HepG2 (cell line): ENCODE measurements around the gene PKP3. TPM values are rescaled to one million over a fixed set of nuclear protein-coding genes. Genes with fewer than 3 reads are reported as not detected.
A peak's percentile ranks its signal among the peaks of the same experiment; 100 is the strongest.

Experiments
- HIC2 ChIP-seq: sonication (generic); formaldehyde crosslinking; IDR thresholded peaks from 2 replicates; pipeline ENCODE4 v1.9.0; 2022; ENCODE audit warnings: low read depth, missing genetic modification reagents
- PATZ1 ChIP-seq: sonication (generic); formaldehyde crosslinking; IDR thresholded peaks from 2 replicates; pipeline ENCODE4 v1.4.0; 2020; ENCODE audit warnings: missing genetic modification reagents
- POGZ ChIP-seq: sonication (generic); formaldehyde crosslinking; IDR thresholded peaks from 2 replicates; pipeline ENCODE4 v1.4.0; 2020; ENCODE audit warnings: mild to moderate bottlenecking, missing genetic modification reagents
- USF2 ChIP-seq, 2 experiments: sonication (generic) in 1 of 2; formaldehyde crosslinking in 1 of 2; IDR thresholded peaks; 2 replicates each; pipeline versions ENCODE4 v1.5.1 to v1.6.1; 2011 to 2020; ENCODE audit warnings: borderline replicate concordance in 1 of 2, low read depth in 1 of 2, low read length in 1 of 2, mild to moderate bottlenecking in 1 of 2, missing genetic modification reagents in 1 of 2, moderate library complexity in 1 of 2
- ZNF124 ChIP-seq: sonication (generic); formaldehyde crosslinking; IDR thresholded peaks from 2 replicates; pipeline ENCODE4 v1.4.0; 2020; ENCODE audit warnings: missing genetic modification reagents
- ZNF224 ChIP-seq: sonication (generic); formaldehyde crosslinking; IDR thresholded peaks from 2 replicates; pipeline ENCODE4 v1.5.0; 2020; ENCODE audit warnings: mild to moderate bottlenecking, missing genetic modification reagents
- ZNF256 ChIP-seq: sonication (generic); formaldehyde crosslinking; conservative IDR thresholded peaks from 2 replicates; pipeline ENCODE4 v1.4.0; 2020; ENCODE audit warnings: missing genetic modification reagents
- ZNF407 ChIP-seq: sonication (generic); formaldehyde crosslinking; IDR thresholded peaks from one replicate; pipeline ENCODE4 v1.5.1; 2020; ENCODE audit warnings: mild to moderate bottlenecking, missing genetic modification reagents; ENCODE audit errors: not compliant biosample characterization
- ZNF512B ChIP-seq: sonication (generic); formaldehyde crosslinking; IDR thresholded peaks from 2 replicates; pipeline ENCODE4 v1.5.1; 2020; ENCODE audit warnings: missing genetic modification reagents, mild to moderate bottlenecking, borderline replicate concordance
- polyA plus RNA-seq, 8 experiments: library from polyadenylated mRNA; depleted of rRNA in 3 of 8; stranded (reverse) in 7 of 8; unstranded in 1 of 8; fragments of >200 nt; fragmentation: Illumina TruSeq in 4 of 8; extraction: Trizol in 4 of 8; gene quantifications; 2 replicates each; pipeline versions ENCODE4 v1.2.1 to v1.2.3, GENCODE V29; 2011 to 2016; ENCODE audit warnings: low read depth in 4 of 8, missing spikeins in 1 of 8, mixed read lengths in 1 of 8; ENCODE audit not compliant: insufficient read depth in 1 of 8
- total RNA-seq, 5 experiments: library from RNA; depleted of rRNA; stranded (reverse); fragments of >200 nt; fragmentation: Illumina TruSeq; extraction: Trizol; gene quantifications; 2 replicates each; pipeline ENCODE4 v1.2.3, GENCODE V29; 2016; ENCODE audit warnings: low read depth in 1 of 5

PKP3 gene
- total and polyA plus RNA-seq, 2 of the 13 experiments (the other 11 are each of a cell fraction or from before 2014, with no cell fraction given), result 18.0 to 28.7 TPM

- TF ChIP-seq USF2 (IDR thresholded peaks at IDR 0.05; ENCODE audit: low read depth, low read length), result no peak
- no peak for TF ChIP-seq USF2 (CRISPR knock-in tag; IDR thresholded peaks at IDR 0.05; ENCODE audit: borderline replicate concordance)
- TF ChIP-seq ZNF256 (CRISPR knock-in tag), result no peak
- peak; percentile 93 for TF ChIP-seq HIC2 (CRISPR knock-in tag)
- no peak for TF ChIP-seq ZNF407 (CRISPR knock-in tag)
- no peak for TF ChIP-seq ZNF224 (CRISPR knock-in tag)
- peak; percentile 65 for TF ChIP-seq POGZ (CRISPR knock-in tag)
- no peak for TF ChIP-seq ZNF512B
- TF ChIP-seq ZNF124 (CRISPR knock-in tag), result no peak
- TF ChIP-seq PATZ1 (CRISPR knock-in tag), result peak; percentile 51; the same call in 1 of the 2 replicates
Observed at GRCh38 chr11:363948-364761, 29.9 kb upstream of the PKP3 start (continued).
